HEK293 (cell line): ENCODE measurements around the gene TMEM134.

Experiments used
- RBAK ChIP-seq: fragments of 450-650 bp; formaldehyde crosslinking; IDR thresholded peaks from 2 replicates; pipeline ENCODE4 v1.5.1; 2016; ENCODE audit warnings: missing biosample characterization, missing genetic modification characterization
- ZNF214 ChIP-seq: fragments of 450-650 bp; formaldehyde crosslinking; IDR thresholded peaks from 2 replicates; pipeline ENCODE4 v1.5.1; 2017; ENCODE audit warnings: missing biosample characterization, mild to moderate bottlenecking, missing genetic modification characterization, borderline replicate concordance
- ZNF221 ChIP-seq: fragments of 450-650 bp; formaldehyde crosslinking; IDR thresholded peaks from 2 replicates; pipeline ENCODE4 v1.5.1; 2017; ENCODE audit warnings: missing biosample characterization, missing genetic modification characterization, borderline replicate concordance
- ZNF449 ChIP-seq: fragments of 450-650 bp; formaldehyde crosslinking; IDR thresholded peaks from 2 replicates; pipeline ENCODE4 v1.5.1; 2017; ENCODE audit warnings: missing biosample characterization, mild to moderate bottlenecking, missing genetic modification characterization, moderate library complexity
- ZSCAN30 ChIP-seq: fragments of 450-650 bp; IDR thresholded peaks from 2 replicates; pipeline ENCODE4 v1.5.1; 2018; ENCODE audit warnings: missing biosample characterization, mild to moderate bottlenecking, missing genetic modification characterization, moderate library complexity
- TF ChIP-seq, protein P1 (sequence below): fragments of 450-650 bp; formaldehyde crosslinking; IDR thresholded peaks from 2 replicates; pipeline ENCODE4 v1.5.1; 2016; ENCODE audit warnings: missing biosample characterization, missing genetic modification characterization

DNA sequence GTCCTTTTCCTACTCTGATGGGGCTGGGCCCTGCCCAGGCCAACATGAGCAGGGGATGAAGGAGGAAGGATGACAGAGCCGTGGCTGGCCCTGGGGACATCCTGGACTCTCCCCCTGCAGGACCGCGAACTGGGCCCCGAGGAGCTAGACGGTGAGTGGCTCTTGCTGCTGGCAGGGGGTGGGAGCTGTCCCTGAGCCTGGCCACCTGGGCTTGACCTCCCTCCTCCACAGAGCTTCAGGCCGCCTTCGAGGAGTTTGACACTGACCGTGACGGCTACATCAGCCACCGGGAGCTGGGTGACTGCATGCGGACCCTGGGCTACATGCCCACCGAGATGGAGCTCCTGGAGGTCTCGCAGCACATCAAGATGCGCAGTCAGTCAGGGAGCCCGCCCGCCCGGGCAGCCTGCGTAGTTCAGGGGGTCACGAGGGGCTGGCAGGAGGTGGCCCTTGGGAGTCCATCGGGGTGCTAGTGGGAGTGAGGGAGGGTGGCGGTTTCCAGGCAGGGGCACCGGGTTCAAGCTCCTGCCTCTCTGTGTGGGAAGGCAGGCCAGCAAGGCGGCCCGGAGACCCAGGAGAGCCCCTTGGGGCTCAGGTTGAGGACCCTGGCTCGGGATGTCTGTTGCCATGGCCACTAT lies 12.9 kb downstream of the TMEM134 start:
- no peak for TF ChIP-seq ZNF214
- TF ChIP-seq, protein P1, sequence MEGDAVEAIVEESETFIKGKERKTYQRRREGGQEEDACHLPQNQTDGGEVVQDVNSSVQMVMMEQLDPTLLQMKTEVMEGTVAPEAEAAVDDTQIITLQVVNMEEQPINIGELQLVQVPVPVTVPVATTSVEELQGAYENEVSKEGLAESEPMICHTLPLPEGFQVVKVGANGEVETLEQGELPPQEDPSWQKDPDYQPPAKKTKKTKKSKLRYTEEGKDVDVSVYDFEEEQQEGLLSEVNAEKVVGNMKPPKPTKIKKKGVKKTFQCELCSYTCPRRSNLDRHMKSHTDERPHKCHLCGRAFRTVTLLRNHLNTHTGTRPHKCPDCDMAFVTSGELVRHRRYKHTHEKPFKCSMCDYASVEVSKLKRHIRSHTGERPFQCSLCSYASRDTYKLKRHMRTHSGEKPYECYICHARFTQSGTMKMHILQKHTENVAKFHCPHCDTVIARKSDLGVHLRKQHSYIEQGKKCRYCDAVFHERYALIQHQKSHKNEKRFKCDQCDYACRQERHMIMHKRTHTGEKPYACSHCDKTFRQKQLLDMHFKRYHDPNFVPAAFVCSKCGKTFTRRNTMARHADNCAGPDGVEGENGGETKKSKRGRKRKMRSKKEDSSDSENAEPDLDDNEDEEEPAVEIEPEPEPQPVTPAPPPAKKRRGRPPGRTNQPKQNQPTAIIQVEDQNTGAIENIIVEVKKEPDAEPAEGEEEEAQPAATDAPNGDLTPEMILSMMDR (tag by site-specific recombination), result no peak
- TF ChIP-seq ZNF221, result no peak
- no peak for TF ChIP-seq ZNF449 (tag by site-specific recombination)
- no peak for TF ChIP-seq RBAK (tag by site-specific recombination)
- TF ChIP-seq ZSCAN30 (tag by site-specific recombination), result no peak
